Hematopoietic multipotent progenitor cell treated with erythropoietin and hydrocortisone succinate and interleukin-3 and kit ligand, for 4 days (in vitro differentiated cells): ENCODE data around the gene UBE2N.
A peak's percentile ranks its signal among the peaks of the same experiment; 100 is the strongest.
"Not testable (repeated sequence)": the region's sequence is repeated elsewhere in the genome, so short reads cannot be mapped to it uniquely, and the experiment has no call there.

Experiments
- DNase-seq: peaks from one replicate; pipeline ENCODE4 v3.0.0-alpha.2; 2015

Gene UBE2N

DNA sequence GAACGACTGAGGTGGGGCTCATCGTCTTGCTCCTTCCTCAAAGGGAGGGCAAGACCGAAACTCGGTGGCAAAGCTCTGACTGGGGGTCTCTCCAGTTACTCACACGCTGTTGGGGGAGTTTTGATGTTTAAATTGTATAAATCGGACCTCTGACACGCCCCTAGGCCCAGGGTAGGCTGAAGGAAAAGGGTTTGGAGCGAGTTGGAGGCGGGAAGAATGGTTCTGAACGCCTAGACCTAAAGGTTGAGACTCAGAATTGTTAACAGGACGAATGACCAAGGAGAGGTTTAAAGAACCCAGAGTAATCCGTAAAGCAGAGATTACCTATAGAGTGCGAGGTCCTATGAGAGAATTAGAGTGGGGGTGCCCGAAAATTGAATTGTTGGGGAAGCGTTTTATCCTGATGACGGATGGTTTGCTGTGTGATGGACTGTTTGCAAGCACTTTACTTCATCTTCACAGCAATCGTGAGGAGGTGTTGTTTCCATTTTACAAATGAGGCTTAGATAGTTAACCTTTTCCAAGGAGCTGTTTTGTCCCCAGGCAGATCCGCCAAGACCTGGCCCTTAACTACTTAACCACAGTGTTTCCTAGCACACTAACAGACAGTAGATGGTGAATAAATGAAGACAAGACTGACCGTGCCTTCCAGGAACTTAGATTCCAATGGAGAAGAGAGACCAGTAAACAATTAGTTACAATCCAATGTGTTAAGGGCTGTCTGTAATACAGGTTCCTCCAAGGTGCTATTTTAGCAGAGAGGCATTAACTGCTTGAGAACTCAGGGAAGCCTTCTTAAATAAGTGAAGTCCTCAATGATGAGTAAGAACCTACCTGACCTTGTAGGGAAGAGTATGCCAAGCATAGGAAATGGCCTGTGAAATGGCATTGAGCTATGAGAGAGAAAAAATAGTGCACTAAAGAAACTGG is 929 bp upstream of the UBE2N start:
- peak; percentile 27 for DNase-seq

DNA sequence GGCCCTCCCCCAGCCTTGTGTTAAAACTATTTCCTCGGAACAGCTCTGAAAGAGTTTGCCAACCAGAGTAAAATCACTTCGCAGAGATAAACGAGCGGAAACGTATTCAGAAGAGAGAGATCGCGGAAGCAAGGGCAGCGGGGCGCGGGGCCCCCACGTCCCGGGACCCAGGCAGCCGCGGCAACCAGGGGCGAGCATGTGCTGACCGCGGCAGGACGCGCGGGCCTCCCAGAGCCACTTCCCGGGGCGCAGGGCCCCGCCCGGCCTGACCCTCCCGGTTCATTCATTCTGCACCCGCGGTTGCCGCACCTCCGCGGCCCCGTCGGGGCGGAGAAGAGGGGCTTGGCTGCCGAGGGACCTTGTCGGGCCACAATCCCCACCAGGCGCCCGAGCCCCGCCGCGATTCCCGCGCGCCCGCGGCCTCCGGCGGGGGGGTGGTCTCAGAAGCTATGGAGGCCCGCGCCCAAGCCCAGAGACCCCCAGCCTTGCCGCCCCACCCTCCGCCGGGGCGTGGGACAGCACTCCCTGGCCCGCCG is 598 bp downstream of the UBE2N start:
- peak; percentile 59 for DNase-seq

DNA sequence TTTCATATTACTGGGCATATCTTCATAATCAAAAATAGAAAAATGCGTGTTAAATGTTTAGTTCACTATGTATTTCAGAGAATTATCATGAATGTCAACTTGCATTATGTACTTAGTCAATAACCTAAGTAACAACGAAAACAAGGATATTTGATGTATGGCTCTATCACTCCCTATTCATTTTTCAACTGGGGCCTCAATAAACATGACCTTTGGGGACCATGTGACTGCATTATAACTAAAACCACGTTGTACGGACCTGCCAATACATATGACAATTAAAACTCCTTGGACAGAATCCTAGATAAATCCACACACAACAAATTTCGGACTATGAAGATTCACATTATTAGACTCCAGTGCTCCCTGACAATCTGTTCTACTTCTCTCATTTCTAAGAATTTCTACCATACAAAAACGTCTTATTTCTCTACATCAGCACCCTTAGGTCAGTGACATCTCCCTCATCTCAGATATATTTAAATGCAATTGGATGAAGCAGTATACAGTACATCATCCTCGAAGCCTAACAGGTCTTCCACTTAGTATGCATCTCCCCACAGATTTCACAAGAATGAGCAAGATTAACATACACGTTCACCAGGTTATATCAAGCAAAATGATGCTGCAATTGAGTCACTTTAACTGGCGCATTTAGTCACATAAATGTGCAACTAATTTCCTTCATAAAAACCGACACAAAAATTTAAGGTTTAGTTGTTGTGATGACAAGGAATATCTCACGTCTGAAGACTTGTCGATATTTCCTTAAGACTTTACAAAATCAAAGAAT is 1.5 kb downstream of the UBE2N start:
- DNase-seq: no peak

DNA sequence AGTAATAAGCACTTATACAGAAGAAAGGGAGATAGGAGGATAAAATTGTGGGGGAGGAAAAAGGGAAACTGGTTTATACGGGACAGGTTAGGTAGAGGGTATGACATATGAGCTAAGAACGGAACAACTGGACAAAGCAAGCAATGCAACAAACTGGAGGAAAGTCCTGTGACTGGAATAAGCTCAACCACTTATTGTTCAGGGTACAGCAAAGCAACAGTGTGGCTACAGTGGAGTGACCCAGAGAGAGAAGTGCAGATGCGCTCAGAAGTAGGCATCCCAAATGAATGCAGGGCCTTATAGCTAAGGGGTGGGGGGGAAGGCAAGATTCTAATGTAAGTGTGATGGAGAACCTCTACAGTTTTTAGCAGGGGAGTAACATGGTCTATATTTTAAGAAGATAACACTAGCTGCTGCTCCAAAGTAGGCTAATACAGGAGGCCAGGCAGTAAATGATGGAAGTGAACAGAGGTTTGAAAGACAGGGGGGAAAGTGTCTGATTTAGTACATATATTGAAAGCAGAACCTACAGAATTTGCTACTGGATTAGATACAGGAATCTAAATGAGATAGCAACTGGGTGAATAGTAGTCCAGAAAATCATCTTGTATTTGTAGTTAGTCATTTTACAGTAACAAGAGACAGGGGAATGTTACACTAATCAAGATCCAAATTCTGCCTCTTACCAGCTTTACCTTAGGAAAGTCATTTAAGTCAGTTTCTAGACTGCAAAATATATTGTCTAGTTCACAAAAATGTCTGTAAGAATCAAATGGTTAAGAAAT is 3.3 kb downstream of the UBE2N start:
- DNase-seq: no peak

DNA sequence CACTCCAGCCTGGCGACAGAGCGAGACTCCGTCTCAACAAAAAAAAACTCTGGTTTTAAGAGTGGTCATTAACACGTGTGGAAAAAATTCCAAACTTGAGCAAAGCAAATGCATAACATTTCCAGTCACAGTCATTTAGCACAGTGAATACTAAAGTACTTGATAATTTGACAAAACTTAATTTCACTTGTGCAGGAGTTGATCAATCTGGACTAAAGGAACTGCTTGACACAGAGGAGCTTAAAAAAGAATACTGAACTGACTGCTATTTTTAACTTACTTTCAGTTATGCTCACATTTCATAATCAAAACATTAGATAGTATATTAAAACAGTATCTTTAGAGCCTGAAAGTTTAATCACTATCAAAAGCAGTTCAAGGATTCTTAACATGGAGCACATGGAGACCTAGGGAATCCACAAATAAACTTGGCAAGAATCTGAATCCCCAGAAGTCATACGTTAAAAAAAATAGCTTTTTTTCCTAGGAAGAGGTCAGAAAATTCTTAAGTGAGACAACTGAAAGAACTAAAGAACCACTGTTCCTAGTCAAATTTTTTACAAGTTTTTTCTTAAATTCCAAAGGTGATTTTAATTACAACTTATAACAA is 7.4 kb downstream of the UBE2N start:
- DNase-seq: no peak

DNA sequence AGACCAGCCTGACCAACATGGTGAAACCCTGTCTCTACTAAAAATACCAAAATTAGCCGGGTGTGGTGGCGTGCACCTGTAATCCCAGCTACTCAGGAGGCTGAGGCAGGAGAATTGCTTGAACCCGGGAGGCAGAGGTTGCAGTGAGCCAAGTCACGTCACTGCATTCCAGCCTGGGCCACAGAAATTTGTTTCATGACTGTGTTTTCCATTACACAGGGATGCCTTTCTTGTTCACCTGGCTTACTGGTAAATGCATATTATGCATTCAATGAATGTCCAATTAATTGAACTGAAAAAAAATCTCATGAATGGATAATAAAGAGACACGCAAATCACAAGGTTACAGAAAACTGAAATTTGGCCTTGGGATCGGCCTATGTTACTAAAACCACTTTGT is 9.7 kb downstream of the UBE2N start:
- DNase-seq: not testable (repeated sequence)

DNA sequence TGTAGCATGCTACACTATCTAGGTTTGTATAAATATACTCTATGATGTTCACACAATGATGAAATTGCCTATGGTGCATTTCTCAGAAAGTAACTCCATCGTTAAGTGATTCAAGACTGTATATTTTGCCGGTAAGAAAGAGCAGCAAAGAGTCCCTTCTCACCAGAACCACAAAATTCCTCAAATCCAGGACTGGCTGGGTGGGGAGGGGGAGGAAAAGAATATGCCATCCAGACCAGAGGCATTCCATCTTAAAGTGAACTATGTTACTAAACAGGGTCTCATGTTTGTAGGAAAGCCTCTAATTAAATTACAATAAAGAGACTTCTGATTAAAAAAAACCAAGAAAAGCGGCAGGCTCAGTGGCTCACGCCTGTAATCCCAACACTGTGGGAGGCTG is 11.5 kb downstream of the UBE2N start:
- no peak for DNase-seq

DNA sequence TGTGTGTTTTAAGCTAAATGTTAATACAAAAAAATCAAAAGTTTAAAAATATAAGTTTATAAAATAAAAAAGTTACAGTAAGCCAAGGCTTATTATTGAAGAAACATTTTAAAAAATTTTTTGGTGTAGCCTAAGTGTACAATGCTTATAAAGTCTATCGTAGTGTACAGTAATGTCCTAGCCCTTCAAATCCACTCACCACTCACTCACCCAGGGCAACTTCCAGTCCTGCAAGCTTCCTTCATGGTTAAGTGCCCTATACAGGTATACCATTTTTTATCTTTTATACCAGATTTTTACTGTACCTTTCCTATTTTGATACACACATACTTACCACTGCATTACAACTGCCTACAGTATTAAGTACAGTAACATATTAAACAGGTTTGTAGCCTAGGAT is 11.9 kb downstream of the UBE2N start:
- no peak for DNase-seq

DNA sequence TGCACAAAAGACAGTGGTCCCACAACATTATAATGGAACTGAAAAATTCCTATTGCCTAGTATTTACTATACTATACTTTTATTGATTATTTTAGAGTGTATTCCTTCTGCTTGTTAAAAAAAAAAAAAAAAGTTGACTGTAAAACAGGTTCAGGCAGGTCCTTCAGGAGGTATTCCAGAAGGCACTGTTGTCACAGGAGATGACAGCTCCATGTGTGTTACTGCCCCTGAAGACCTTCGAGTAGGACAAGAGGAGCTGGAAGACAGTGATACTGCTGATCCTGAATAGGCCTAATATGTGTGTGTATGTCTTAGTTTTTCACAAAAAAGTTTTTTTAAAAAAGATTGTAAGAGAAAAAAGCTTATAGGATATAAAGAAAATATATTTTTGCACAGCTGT is 12.3 kb downstream of the UBE2N start:
- DNase-seq: no peak

DNA sequence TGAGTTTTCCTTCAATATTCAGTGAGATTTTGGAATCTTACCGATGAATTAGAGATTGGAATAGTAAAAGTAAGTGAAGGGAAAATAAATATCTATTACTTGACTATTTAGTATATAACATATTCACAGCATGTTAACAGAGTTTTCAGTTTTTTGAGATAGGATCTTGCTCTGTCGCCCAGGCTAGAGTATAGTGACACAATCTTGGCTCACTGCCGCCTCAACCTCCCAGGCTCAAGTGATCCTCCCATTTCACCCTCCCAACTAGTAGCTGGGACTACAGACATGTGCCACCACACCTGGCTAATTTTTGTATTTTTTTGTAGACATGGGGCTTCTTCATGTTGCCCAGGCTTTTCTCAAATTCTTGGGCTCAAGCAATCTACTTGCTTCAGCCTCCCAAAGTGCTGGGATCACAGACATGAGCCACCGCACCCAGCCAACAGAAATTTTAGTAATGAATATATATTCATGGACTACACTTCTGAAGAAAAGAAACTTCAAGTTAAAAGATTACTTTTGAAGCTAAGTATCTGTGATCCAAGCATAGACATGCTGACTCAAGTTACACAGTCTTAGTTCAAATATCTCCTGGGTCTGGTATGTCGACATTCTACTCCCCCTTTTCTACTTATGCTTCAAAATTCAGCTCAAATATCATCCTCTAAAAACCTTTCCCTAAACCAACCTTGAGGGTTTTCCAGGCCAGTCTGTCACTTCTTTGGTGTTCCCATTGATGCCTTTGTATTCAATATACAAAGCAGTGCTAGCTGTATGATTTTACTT is 13.8 kb downstream of the UBE2N start:
- no peak for DNase-seq

DNA sequence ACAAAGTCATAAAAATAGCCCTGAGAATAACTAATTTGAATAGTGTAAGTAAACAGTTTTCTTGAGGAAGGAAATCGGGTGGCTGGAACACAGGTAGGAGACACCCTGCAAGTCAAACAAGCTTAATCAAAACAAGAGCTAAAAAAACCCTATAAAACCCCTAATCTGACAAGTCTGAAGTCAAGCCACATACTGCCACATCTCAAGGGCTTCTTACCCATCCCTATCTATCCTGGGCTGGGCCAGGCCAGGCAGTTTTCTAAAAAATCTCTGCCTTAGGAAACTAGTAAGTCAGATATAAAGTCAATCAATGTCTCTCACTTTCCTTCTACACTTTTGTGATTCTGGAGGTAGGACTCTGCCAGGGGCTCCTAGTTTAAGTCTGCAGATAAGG is 15.3 kb downstream of the UBE2N start:
- no peak for DNase-seq

DNA sequence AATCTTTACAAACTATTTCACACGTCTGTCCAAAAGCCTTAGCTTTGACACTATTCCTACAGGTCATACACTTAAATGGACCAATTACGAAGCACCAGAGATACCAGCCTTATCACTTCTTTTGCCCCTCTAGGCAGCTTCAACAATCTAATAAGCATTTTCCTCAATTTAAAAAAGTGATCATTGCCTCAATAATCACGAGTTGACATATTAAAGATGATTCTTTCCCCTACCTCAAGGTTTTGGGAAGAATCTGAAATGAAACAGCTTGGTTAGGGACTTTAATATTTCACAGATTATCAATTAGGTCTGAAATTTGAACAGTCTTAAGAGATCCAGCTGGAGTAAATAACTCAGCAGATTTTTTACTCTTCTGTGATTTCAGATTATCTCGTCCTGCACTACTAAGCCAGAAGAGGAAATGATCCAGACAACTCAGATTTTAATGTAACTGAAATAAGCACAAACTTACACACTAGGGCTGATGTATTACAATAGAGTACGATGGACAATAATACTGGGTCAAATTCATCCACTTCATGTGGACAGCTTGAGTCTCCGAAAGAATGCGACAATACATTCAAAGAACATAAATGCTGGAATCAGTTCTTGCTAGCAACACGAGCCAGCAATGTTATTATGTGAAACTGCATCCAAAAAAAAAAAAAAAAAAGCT is 15.9 kb downstream of the UBE2N start:
- DNase-seq: no peak

DNA sequence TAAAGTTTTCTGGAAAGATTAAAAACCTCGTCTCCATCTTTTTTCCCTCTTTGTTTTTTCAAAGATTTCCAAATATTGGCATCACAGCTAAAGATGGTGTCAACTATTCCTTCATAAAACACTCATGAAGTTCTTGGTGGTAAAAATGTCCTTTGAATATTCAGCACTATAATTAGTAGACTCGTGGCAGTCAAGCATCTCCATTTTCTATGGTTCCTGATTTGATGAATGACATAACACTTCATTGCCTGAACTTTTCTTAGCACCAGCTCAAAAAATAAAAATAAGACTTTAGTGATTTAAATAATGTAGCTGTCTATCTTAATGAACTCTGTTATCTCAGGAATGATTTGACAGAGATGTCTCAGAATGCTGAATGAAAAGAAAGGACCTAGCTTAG is 19.7 kb downstream of the UBE2N start:
- DNase-seq: no peak

DNA sequence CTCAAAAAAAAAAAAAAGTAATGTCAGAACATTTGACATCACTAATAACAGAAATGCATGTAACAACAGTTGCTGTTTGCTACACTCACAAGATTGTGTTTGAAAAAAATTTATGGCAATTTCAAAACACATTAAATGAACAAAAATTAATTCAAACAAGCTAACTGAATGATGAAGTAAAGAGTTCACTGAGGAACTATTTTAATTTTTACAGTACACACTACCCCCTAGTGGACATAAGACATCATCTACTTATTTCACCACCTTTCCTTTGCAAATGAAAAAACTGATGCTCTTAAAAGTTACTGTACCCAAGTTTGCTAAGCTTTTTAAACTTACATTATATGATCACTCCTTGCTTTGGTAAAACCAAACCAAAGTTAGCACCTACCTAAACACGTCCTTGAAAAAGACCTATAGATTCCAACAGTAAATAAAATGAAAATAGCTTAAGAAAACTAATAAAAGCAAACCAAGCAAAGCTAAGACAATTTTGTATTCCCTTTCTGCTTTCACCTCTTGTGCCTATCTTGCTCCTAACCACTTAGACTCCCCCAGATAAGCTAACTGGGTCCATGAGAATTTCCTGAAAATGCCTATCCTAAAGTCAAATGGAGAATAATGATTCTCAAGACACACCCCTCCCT is 22.2 kb downstream of the UBE2N start:
- DNase-seq: peak; percentile 87

DNA sequence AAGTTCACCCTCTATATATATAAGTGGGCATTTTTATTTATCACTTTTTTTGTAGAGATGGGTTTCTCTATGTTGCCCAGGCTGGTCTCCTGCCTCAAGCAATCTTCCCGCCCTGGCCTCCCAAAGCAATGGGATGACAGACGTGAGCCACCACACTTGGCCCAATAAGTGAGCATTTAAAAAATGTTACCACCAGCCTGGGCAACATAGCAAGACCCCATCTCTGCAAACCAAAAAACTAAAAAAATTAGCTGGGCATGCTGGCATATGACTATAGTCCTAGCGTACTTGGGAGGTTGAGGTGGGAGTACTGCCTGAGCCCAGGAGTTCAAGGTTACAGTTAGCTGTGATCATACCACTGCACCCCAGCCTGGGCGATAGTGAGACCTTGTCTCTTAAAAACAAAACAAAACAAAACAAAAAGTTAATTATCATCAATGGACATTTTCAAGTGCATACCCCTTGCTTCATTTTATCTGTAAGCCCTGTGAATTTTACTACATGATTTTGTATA is 23.7 kb downstream of the UBE2N start:
- DNase-seq: no peak

DNA sequence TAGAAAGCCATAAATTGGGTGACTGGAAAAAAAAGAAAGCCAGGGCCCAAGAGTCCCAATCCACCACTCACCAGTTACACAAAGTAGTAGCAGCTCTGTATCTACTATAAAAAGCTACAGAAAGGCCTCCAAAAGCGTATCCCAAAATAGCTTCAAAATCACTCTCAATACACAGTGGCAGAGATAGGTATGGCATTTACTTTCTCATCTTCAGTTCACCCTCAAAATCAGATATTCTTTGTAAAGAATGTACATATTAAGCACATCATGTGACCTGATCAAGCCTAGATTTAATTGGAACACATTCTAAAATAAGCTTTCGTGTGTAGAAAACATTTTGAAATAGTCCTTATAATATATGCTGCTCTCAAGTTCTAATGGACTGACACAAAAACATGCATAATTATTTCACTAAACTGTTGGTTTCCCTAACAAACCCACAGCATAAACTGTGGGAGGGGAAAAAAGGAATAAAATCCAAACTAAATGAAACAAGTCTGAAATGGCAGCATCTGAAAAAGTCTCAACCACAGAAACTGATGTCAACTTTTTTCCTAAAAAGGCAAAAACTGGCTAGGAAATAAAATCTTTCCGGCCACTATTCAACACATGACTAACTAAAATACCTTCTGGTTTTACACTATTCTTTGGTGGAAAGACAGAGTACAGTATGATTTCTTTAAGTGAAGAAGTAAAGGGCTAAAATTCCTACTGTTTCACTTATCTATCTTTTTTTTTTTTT is 25.9 kb downstream of the UBE2N start:
- no peak for DNase-seq

DNA sequence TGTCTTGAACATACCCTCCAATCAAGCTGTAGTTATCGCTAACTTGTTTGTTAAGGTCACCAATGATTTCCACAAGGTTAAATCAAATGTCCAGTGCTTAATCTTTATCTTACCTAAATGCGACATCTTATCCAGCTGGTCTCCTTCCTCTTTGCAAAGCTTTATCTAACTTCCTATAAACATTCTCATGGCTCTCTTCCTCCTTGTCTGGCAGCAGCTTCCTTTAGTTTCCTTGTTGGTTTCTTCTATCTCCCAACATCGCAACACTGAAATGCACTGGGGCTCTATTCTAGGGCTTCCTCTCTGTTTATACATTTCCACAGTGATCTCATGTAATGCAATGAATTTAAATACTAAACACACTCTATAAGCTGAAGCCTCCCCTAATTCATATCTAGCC is 28.7 kb downstream of the UBE2N start:
- no peak for DNase-seq

DNA sequence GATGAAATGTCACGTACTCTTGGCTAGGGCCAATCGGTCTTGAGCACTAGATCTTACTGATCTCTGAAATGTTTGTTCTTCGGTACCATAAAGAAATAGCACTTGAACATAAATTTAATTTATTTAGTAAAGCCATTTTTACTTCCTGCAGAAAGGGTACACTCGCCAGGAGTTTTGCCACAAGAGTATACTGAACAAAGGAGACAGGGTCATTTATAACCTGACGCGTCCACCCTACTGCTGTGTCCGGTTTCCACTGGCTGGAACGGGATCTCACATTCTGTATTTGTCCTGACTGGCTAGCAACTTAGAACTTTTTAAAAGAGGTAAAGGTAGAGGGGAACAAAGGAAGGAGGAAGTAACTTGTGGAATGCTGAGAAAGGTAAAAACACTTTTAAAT is 29.4 kb downstream of the UBE2N start:
- not testable (repeated sequence) for DNase-seq

DNA sequence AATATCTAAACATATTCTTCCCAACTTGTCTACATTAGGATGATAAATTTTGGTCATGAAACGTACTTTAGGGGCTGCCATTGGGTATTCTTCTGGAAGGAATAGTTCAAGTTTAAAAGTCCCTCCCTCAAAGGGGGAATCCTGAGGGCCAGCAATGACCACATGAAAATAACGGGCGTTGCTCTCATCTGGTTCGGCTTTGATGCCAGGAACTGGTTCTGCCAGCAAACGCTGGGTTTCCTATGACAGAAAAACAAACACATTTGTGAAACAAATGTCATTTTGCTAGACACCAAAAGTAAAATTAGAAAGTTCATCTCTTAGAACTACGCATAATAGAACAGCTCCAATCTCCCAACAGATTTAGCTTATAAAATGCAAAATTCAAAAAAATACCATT is 30.7 kb downstream of the UBE2N start:
- DNase-seq: not testable (repeated sequence)
